ENCODE measurements around the gene CPLX3.

CPLX3 gene

DNA sequence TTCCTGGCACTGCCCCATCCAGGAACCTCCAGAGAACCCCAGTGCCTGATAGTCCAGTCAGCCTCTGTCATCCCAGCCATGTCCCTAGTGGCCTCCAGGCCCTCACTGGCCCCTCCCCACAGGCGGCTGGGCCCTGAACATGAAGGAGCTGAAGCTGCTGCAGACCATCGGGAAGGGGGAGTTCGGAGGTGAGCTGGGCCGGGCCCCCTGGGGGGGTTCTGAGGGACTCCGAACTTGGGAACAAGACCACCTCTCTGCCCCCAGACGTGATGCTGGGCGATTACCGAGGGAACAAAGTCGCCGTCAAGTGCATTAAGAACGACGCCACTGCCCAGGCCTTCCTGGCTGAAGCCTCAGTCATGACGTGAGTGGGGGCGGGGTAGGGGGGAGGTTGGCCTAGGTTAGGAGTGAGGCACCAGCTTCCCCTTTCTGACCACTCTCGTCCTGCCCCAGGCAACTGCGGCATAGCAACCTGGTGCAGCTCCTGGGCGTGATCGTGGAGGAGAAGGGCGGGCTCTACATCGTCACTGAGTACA is 25.8 kb upstream of the CPLX3 start:
- H3K4me3 ChIP-seq (ENCODE audit: low read depth, low read length) = no peak overlapping the region
- no peak for DNase-seq (ENCODE audit: low read depth, low spot score)
- ChIA-PET POLR2A (no interaction called here), CTCF (interaction anchor here (0.6 to 10.9 kb wide), 15 partner anchors 9 to 166 kb away, joined by 3 to 136 read pairs (median 4); partner anchors contain the start of genes CSK and ULK3)
- TF ChIP-seq, protein P1, sequence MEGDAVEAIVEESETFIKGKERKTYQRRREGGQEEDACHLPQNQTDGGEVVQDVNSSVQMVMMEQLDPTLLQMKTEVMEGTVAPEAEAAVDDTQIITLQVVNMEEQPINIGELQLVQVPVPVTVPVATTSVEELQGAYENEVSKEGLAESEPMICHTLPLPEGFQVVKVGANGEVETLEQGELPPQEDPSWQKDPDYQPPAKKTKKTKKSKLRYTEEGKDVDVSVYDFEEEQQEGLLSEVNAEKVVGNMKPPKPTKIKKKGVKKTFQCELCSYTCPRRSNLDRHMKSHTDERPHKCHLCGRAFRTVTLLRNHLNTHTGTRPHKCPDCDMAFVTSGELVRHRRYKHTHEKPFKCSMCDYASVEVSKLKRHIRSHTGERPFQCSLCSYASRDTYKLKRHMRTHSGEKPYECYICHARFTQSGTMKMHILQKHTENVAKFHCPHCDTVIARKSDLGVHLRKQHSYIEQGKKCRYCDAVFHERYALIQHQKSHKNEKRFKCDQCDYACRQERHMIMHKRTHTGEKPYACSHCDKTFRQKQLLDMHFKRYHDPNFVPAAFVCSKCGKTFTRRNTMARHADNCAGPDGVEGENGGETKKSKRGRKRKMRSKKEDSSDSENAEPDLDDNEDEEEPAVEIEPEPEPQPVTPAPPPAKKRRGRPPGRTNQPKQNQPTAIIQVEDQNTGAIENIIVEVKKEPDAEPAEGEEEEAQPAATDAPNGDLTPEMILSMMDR (IDR thresholded peaks at IDR 0.05; ENCODE audit: insufficient read depth, low read length, missing control alignments) = no peak

DNA sequence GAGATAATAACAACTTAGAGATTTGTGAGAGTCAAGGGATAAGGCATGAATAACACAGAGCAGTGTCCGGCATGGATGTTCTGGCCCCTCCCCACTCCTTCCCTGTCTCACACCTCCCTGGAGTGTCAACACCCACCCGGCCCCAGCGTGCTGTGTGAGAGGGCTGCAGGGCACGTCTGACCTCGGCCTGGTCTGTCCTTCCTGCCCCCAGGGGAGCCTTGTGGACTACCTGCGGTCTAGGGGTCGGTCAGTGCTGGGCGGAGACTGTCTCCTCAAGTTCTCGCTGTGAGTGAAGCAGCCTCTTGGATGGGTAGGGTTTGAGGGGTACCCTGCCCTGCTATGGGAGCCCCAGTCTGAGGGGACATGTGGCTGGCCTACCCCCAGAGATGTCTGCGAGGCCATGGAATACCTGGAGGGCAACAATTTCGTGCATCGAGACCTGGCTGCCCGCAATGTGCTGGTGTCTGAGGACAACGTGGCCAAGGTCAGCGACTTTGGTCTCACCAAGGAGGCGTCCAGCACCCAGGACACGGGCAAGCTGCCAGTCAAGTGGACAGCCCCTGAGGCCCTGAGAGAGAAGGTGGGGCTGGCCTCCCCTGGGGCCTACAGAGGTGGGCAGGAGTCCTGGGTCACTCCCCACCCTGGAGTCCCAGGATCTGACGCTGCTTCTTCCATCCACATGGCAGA is 25.0 kb upstream of the CPLX3 start:
- DNase-seq (ENCODE audit: low read depth, low spot score) = no peak
- H3K4me3 ChIP-seq (ENCODE audit: low read depth, low read length) = no peak overlapping the region
- CTCF ChIA-PET = interaction anchor here (0.9 to 10.9 kb wide), 11 partner anchors 8 to 166 kb away, joined by 3 to 136 read pairs (median 7); partner anchors contain the start of genes CSK and ULK3
- TF ChIP-seq, protein P1 (IDR thresholded peaks at IDR 0.05; ENCODE audit: insufficient read depth, low read length, missing control alignments) = no peak
- POLR2A ChIA-PET = no interaction called here

DNA sequence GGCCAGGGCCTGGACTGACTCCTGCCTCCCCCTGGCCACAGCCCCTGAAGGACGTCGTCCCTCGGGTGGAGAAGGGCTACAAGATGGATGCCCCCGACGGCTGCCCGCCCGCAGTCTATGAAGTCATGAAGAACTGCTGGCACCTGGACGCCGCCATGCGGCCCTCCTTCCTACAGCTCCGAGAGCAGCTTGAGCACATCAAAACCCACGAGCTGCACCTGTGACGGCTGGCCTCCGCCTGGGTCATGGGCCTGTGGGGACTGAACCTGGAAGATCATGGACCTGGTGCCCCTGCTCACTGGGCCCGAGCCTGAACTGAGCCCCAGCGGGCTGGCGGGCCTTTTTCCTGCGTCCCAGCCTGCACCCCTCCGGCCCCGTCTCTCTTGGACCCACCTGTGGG is 24.1 kb upstream of the CPLX3 start:
- POLR2A ChIA-PET = no interaction called here
- no peak for DNase-seq (ENCODE audit: low read depth, low spot score)
- H3K4me3 ChIP-seq (ENCODE audit: low read depth, low read length) = no peak overlapping the region
- TF ChIP-seq, protein P1 (IDR thresholded peaks at IDR 0.05; ENCODE audit: insufficient read depth, low read length, missing control alignments) = no peak
- CTCF ChIA-PET = interaction anchor here (1.0 to 10.9 kb wide), 4 partner anchors 12 to 170 kb away, joined by 3 to 136 read pairs (median 40); partner anchors contain the start of gene CSK

DNA sequence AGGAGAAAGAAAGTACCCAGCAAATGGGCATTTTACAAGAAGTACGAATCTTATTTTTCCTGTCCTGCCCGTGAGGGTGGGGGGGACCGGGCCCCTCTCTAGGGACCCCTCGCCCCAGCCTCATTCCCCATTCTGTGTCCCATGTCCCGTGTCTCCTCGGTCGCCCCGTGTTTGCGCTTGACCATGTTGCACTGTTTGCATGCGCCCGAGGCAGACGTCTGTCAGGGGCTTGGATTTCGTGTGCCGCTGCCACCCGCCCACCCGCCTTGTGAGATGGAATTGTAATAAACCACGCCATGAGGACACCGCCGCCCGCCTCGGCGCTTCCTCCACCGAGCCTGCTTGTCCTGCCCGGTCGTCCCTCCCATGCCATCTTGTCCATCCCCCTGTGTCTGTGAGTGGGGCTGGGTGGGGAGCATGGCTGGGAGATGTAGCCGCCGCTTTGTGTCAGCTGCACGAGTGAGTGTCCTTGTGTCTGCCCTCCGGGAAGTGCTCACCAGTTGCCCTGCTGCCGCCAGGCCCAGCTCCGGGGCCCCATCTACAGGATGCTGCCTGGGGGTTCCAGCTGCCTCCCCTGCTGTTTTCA is 23.5 kb upstream of the CPLX3 start:
- DNase-seq (ENCODE audit: low read depth, low spot score) = no peak
- H3K4me3 ChIP-seq (ENCODE audit: low read depth, low read length) = no peak overlapping the region
- CTCF ChIA-PET = interaction anchor here (1.6 to 10.9 kb wide), 3 partner anchors 13 to 171 kb away, joined by 4 to 136 read pairs (median 12); no protein-coding TSS in a partner anchor
- TF ChIP-seq, protein P1 (IDR thresholded peaks at IDR 0.05; ENCODE audit: insufficient read depth, low read length, missing control alignments) = no peak
- POLR2A ChIA-PET = no interaction called here

DNA sequence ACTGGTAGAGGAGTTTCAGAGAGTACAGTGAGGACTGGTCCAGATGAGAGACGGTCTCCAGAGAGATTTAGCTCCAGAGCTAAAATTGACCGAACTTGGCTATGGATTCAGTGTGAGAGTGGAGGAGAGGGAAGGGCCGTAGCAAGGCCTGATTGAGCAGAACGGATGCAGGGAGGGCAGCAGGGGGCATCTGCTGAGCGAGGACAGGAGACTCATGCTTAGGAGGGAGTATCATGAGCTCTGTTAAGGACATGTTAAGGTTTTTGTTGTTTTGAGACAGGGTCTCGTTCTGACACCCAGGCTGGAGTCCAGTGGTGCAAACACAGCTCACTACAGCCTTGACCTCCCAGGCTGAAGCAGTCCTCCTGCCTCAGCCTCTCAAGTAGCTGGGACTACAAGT is 21.5 kb upstream of the CPLX3 start:
- ChIA-PET CTCF (interaction anchor here (1.0 to 10.9 kb wide), 7 partner anchors 11 to 97 kb away, joined by 3 to 136 read pairs (median 6); no protein-coding TSS in a partner anchor), POLR2A (no interaction called here)
- H3K4me3 ChIP-seq (ENCODE audit: low read depth, low read length) = no peak overlapping the region
- DNase-seq (ENCODE audit: low read depth, low spot score) = no peak
- TF ChIP-seq, protein P1 (IDR thresholded peaks at IDR 0.05; ENCODE audit: insufficient read depth, low read length, missing control alignments) = no peak

DNA sequence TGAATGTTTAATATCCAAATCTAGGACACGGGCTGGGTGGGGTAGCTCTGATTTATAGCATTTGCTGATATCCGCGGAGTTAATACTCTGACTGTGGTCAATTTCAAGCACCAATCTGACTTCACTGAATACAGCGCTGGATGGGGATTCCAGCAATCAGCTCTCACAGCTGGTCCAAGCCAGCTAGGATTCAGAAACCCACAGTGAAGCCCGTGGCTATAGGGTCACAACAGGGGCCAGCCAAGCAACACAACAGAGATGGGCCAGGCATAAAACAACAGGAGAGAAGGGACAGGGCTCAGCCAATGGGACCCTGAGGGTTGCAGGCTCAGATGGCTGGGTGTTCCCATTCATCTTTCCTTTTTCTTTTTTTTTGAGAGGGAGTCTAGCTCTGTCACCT is 19.1 kb upstream of the CPLX3 start:
- H3K4me3 ChIP-seq (ENCODE audit: low read depth, low read length) = no peak overlapping the region
- TF ChIP-seq, protein P1 (IDR thresholded peaks at IDR 0.05; ENCODE audit: insufficient read depth, low read length, missing control alignments) = no peak
- POLR2A ChIA-PET = no interaction called here
- no peak for DNase-seq (ENCODE audit: low read depth, low spot score)
- CTCF ChIA-PET = interaction anchor here (0.7 to 2.2 kb wide), 8 partner anchors 13 to 143 kb away, joined by 3 to 10 read pairs (median 6); partner anchors contain the start of gene CSK

Data from AG04449 (cell line).